HepG2 (cell line): Measurements from ENCODE around the gene KCNIP4.

Experiments
- CHD4 ChIP-seq: fragments of 200-600 bp; sonication (generic); IDR thresholded peaks from 2 replicates; pipeline ENCODE4 v1.7.0; 2017; ENCODE audit warnings: mild to moderate bottlenecking, low read length, borderline replicate concordance
- GTF2F1 ChIP-seq: fragments of 150-350 bp; IDR thresholded peaks from 2 replicates; pipeline ENCODE4 v1.6.1; 2014; ENCODE audit warnings: low read length
- KDM4B ChIP-seq: sonication (generic); formaldehyde crosslinking; IDR thresholded peaks from 2 replicates; pipeline ENCODE4 v1.4.0; 2020; ENCODE audit warnings: missing genetic modification reagents
- NAIF1 ChIP-seq: sonication (generic); formaldehyde crosslinking; IDR thresholded peaks from 2 replicates; pipeline ENCODE4 v1.5.0; 2020; ENCODE audit warnings: mild to moderate bottlenecking, missing genetic modification reagents, borderline replicate concordance
- PHF8 ChIP-seq: sonication (generic); formaldehyde crosslinking; IDR thresholded peaks from 2 replicates; pipeline ENCODE4 v1.5.0; 2020; ENCODE audit warnings: missing genetic modification reagents
- POLR2A ChIP-seq, 2 experiments: IDR thresholded peaks; 2 replicates each; pipeline ENCODE4 v1.6.1; 2011; ENCODE audit warnings: low read depth in 2 of 2, low read length in 2 of 2, mild to moderate bottlenecking in 1 of 2, moderate library complexity in 1 of 2; ENCODE audit not compliant: insufficient read depth in 1 of 2
- RAD21 ChIP-seq: fragments of 450-650 bp; formaldehyde crosslinking; IDR thresholded peaks from 2 replicates; pipeline ENCODE4 v1.5.0; 2020; ENCODE audit warnings: mild to moderate bottlenecking
- SNAPC2 ChIP-seq: sonication (generic); formaldehyde crosslinking; IDR thresholded peaks from 2 replicates; pipeline ENCODE4 v1.8.1; 2022; ENCODE audit warnings: mild to moderate bottlenecking, missing genetic modification reagents
- YY1 ChIP-seq: IDR thresholded peaks from 2 replicates; pipeline ENCODE4 v1.6.1; 2011; ENCODE audit warnings: low read length, low read depth, moderate library complexity, mild to moderate bottlenecking; ENCODE audit not compliant: insufficient read depth, insufficient replicate concordance
- ZFP36 ChIP-seq: fragments of 150-350 bp; IDR thresholded peaks from 2 replicates; pipeline ENCODE4 v1.6.1; 2018; ENCODE audit warnings: borderline replicate concordance, low read length, low read depth; ENCODE audit not compliant: partially characterized antibody
- ZNF121 ChIP-seq: sonication (generic); formaldehyde crosslinking; IDR thresholded peaks from 2 replicates; pipeline ENCODE4 v1.5.0; 2020; ENCODE audit warnings: mild to moderate bottlenecking, missing genetic modification reagents
- TF ChIP-seq, protein P1 (sequence below): sonication (generic); formaldehyde crosslinking; IDR thresholded peaks from 2 replicates; pipeline ENCODE4 v1.4.0; 2020; ENCODE audit warnings: mild to moderate bottlenecking, missing genetic modification reagents, borderline replicate concordance
- TF ChIP-seq, protein P2 (sequence below): sonication (generic); formaldehyde crosslinking; IDR thresholded peaks from 2 replicates; pipeline ENCODE4 v1.5.0; 2020; ENCODE audit warnings: mild to moderate bottlenecking, missing genetic modification reagents, moderate library complexity
- TF ChIP-seq, protein P3 (sequence below): sonication (generic); formaldehyde crosslinking; IDR thresholded peaks from 2 replicates; pipeline ENCODE4 v1.4.0; 2020; ENCODE audit warnings: missing genetic modification reagents

DNA sequence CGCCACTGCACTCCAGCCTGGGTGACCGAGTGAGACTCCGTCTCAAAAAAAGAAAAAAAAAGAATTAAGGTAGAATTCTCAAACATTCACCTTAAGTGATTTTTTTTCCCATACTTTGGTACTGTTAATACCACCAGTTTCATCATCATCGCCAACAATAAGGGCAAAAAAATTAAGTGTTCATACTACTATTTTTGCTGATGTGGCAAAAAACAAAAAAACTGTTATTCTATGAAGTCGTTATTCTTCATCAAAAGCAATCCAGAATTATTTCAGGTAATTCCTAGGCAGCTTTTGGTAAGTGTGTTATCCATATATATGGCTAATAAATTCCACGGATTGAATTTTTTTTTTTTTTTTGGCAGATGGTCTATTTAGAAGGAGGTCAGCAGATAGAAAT lies 85.7 kb downstream of the KCNIP4 start:
- TF ChIP-seq RAD21 (CRISPR knock-in tag) (no peak), CHD4 (no peak), POLR2A (IDR thresholded peaks at IDR 0.05; ENCODE audit: insufficient read depth in 1 of 2, low read depth in 2 of 2, low read length in 2 of 2) (no peak), NAIF1 (CRISPR knock-in tag) (no peak), KDM4B (CRISPR knock-in tag) (no peak), GTF2F1 (no peak), ZFP36 (no peak), ZNF121 (CRISPR knock-in tag) (no peak), PHF8 (no peak), YY1 (no peak), SNAPC2 (no peak)
- TF ChIP-seq, protein P1, sequence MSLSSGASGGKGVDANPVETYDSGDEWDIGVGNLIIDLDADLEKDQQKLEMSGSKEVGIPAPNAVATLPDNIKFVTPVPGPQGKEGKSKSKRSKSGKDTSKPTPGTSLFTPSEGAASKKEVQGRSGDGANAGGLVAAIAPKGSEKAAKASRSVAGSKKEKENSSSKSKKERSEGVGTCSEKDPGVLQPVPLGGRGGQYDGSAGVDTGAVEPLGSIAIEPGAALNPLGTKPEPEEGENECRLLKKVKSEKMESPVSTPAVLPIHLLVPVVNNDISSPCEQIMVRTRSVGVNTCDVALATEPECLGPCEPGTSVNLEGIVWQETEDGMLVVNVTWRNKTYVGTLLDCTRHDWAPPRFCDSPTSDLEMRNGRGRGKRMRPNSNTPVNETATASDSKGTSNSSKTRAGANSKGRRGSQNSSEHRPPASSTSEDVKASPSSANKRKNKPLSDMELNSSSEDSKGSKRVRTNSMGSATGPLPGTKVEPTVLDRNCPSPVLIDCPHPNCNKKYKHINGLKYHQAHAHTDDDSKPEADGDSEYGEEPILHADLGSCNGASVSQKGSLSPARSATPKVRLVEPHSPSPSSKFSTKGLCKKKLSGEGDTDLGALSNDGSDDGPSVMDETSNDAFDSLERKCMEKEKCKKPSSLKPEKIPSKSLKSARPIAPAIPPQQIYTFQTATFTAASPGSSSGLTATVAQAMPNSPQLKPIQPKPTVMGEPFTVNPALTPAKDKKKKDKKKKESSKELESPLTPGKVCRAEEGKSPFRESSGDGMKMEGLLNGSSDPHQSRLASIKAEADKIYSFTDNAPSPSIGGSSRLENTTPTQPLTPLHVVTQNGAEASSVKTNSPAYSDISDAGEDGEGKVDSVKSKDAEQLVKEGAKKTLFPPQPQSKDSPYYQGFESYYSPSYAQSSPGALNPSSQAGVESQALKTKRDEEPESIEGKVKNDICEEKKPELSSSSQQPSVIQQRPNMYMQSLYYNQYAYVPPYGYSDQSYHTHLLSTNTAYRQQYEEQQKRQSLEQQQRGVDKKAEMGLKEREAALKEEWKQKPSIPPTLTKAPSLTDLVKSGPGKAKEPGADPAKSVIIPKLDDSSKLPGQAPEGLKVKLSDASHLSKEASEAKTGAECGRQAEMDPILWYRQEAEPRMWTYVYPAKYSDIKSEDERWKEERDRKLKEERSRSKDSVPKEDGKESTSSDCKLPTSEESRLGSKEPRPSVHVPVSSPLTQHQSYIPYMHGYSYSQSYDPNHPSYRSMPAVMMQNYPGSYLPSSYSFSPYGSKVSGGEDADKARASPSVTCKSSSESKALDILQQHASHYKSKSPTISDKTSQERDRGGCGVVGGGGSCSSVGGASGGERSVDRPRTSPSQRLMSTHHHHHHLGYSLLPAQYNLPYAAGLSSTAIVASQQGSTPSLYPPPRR (CRISPR knock-in tag): no peak
- TF ChIP-seq, protein P2, sequence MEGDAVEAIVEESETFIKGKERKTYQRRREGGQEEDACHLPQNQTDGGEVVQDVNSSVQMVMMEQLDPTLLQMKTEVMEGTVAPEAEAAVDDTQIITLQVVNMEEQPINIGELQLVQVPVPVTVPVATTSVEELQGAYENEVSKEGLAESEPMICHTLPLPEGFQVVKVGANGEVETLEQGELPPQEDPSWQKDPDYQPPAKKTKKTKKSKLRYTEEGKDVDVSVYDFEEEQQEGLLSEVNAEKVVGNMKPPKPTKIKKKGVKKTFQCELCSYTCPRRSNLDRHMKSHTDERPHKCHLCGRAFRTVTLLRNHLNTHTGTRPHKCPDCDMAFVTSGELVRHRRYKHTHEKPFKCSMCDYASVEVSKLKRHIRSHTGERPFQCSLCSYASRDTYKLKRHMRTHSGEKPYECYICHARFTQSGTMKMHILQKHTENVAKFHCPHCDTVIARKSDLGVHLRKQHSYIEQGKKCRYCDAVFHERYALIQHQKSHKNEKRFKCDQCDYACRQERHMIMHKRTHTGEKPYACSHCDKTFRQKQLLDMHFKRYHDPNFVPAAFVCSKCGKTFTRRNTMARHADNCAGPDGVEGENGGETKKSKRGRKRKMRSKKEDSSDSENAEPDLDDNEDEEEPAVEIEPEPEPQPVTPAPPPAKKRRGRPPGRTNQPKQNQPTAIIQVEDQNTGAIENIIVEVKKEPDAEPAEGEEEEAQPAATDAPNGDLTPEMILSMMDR (CRISPR knock-in tag): no peak
- TF ChIP-seq, protein P3, sequence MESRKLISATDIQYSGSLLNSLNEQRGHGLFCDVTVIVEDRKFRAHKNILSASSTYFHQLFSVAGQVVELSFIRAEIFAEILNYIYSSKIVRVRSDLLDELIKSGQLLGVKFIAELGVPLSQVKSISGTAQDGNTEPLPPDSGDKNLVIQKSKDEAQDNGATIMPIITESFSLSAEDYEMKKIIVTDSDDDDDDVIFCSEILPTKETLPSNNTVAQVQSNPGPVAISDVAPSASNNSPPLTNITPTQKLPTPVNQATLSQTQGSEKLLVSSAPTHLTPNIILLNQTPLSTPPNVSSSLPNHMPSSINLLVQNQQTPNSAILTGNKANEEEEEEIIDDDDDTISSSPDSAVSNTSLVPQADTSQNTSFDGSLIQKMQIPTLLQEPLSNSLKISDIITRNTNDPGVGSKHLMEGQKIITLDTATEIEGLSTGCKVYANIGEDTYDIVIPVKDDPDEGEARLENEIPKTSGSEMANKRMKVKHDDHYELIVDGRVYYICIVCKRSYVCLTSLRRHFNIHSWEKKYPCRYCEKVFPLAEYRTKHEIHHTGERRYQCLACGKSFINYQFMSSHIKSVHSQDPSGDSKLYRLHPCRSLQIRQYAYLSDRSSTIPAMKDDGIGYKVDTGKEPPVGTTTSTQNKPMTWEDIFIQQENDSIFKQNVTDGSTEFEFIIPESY (CRISPR knock-in tag): no peak
